ENCODE data around the gene SLC19A1.
A peak's percentile ranks its signal among the peaks of the same experiment; 100 is the strongest.

The SLC19A1 gene
- total RNA-seq: 12.9 to 55.2 (median 13.9) reads per million in 3 experiments

- peak; percentile 70 for DNase-seq
These were observed at the start of gene SLC19A1 for GRCh38 chr21:45542242-45542666. SLC19A1 (minus strand) TSS chr21:45542440; CDS start chr21:45537959, 4,481 bp downstream.

GRCh38 chr21:45591619-45592207 is 49.5 kb upstream of the SLC19A1 start:
- DNase-seq: no peak

- DNase-seq: peak; percentile 59
These were observed 48.7 kb upstream of the SLC19A1 start for GRCh38 chr21:45590726-45591618.

GRCh38 chr21:45590246-45590725 is 48.0 kb upstream of the SLC19A1 start:
- DNase-seq: peak; percentile 60

DNA sequence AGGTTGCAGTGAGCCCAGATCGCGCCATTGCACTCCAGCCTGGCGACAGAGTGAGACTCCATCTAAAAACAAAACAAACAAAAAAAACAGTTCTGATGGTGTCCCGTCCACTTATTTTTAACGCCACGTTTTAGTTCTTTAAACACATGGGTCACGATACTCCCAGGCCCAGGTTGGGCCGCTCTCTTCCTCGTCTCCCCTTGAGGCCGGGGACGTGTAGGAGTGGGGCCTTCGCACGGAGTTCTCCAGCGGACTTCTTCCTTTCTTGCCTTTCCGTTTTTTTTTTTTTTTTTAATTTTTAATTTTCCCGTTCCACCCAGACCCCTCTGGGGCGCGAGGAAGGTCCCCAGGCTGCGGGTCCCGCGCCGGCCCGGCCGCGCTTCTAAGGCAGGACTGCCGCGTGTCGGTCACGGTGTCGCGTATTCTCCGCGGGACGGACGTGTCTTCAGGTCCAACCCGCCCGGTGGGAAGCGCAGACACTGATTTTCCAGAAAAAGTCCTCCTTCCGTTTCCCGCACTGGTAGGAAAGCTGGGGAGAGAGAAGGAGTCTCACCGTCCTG is 47.5 kb upstream of the SLC19A1 start:
- no peak for DNase-seq

GRCh38 chr21:45588871-45589491 is 46.7 kb upstream of the SLC19A1 start:
- no peak for DNase-seq

DNA sequence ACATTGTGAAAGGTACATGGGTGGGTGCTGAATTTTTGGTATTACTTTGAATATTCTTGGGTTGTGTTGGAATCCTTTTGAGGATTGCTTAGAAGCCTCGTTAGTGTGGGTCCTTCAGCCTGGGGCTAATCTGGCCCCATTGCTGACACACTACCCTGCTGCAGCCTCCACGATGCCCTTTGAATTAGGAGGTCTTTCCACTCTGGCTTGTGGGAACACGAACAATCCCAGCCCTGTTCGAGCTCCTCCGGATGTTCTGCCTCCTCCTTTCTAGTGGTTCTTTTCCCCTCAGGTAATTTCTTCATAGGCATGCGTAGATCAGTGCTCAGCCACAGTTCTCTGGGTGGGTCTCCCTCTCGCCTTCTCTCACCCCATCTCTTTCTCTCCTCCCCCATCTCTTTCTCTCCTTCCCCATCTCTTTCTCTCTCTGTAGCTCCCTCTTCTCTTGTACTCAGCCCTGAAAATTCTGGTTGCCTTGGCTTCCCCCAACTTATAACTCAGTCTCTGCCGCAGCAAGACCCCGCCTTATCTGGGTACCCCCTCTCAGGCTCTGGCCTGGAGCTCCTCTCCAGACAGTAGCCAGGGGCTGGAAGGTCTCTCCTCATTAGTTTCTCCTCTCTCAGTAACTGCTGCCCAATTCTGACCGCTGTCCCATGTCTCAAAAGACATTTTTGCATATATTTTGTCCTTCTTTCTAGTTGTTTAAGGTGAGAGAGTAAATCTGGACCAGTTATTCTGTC is 46.0 kb upstream of the SLC19A1 start:
- DNase-seq: no peak

DNA sequence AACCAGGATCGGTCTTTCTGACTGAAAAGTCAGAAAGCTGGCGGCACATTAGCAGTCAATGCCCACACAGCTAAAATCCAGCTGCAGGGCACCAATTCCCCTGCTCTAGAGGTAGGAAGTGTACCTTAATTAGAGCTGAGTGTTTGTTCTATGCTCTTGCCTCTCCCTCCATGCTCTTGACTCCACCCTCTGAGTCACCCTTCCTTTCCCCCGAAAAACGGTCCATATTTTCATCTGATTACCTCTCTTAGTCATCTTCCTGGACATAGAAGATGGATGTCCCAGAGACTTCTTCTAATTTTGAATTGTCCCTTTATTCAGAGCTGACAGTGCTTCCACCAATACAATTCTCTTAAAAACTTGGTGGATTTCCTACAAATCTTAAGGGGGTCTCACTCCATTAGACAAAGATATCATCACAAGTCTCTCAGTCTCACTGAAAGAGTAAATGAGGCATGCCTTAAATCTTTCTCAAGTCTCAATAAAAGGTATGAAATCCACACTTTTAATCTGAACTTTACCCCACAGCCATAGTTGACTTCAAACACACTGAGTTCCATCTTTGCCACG is 44.1 kb upstream of the SLC19A1 start:
- no peak for DNase-seq

- DNase-seq: no peak
These were observed 42.5 kb upstream of the SLC19A1 start for GRCh38 chr21:45584786-45585185.

DNA sequence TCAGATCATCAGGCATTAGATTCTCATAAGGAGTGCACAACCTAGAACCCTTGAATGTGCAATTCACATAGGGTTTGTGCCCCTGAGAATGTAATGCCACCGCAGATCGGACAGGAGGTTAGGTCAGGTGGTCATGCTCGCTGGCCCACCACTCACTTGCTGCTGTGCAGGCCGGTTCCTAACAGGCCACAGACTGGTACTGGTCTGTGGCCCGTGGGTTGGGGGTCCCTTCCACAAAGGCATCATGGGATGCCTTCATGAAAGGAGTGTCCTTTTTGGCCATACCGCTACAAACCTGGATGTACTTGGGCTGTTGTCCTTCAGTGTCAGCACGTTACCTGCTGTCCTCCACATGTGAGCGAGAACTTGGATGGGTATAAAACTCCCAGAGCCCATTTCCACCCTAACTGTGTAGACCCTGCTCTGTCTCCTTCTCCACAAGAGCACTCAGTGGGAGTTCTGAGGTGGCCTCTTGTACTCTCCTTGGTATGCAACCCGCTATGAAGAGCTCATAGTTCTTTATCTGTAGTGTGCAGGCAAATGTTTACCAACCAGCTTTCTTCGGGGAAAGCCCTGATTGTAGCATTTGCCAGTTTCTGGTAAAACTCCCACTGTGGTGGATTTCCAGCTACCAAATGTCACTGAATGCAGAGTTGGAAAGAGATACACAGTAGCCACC is 41.7 kb upstream of the SLC19A1 start:
- DNase-seq: no peak

- no peak for DNase-seq
These were observed 39.9 kb upstream of the SLC19A1 start for GRCh38 chr21:45582128-45582527.

DNA sequence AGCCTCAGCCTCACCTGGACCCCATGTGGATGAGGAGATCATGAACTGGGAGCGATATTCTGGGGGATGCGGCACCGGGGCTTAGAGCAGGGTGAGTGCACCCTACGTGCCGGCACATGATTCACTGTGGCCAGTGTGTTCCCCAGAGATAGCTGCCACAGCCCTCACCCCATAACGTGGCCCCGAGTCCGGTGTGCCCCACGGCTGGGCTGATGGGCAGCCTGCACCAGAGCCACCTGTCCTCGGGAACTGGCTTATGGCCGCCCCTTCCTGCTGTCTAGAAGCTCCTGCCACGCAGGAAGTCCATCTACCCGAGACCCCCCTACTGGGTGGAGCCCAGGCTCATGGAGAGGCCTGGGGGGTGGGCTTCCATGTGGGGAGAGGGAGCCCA is 39.1 kb upstream of the SLC19A1 start:
- no peak for DNase-seq

DNA sequence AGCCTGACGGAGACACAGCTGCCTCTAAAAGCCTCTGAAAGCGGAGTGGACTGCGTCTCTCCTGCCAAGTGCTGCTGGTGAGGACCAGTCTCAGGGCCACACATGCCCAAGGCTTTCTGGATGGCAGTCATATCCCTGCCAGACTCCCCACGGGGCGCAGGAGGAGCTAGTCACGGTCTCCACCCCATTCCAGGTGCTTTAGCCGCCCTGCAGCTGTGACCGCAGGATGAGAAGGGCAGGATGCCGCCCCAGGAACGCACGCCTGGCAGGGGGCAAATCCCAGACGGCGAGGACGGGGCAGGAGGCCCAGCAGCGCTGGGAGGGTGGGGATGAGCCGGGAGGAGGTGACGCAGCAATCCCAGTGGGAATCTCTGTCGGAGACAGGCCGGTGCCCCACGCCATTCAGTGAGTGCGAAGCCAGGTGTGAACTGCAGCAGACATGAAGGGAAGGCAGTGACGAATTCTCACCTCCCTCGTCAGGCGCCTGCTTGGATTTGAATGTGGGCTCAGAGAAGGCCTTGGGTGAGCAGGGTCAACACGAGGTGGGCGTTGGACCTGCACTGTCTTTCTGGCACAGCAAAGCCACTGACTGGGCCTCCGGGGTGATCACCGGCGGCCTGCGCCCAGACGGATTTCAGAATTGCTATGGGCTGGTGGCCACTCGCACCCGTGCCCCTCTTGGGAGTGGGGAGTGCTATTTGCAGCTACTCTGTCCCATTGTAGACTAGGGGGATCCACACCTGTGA is 38.5 kb upstream of the SLC19A1 start:
- DNase-seq: no peak

DNA sequence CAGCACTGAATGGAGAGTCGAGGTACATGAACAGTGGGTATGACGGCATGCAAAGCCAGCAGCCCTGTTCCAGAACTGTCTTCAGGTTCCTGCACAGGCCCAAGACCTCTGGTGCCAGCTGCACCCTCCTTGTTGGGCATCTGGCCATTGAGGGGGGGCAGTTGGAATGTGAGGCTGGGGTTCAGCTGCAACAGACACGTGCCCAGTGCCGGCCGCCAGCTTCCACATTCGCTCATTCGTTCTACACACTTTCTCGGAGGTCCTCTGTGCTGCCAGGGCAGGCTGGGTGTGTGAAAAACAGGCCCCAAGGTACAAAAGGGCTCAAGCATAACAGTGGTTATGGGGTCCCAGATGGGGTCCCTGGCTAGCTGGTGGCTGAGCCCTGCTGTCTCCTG is 37.9 kb upstream of the SLC19A1 start:
- no peak for DNase-seq

GRCh38 chr21:45579383-45580180 is 37.3 kb upstream of the SLC19A1 start:
- no peak for DNase-seq

DNA sequence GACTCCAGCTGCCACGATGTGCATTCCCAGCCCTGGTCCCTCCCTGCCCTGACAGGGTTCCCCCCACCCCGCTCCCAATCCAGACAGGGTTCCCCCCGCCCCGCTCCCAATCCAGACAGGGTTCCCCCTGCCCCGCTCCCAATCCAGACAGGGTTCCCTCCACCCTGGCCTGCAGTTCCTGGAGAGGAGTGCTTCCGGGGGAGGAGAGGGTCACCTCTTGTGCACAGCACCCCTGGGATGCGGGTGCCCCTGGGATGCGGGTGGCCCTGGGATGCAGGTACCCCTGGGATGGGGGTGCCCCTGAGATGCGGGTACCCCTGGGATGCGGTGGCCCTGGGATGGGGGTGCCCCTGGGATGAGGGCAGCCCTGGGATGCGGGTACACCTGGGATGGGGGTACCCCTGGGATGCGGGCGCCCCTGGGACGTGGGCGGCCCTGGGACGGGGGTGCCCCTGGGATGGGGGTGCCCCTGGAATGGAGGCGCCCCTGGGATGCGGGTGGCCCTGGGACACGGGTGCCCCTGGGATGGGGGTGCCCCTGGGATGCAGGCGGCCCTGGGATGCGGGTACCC is 36.7 kb upstream of the SLC19A1 start:
- DNase-seq: no peak

DNA sequence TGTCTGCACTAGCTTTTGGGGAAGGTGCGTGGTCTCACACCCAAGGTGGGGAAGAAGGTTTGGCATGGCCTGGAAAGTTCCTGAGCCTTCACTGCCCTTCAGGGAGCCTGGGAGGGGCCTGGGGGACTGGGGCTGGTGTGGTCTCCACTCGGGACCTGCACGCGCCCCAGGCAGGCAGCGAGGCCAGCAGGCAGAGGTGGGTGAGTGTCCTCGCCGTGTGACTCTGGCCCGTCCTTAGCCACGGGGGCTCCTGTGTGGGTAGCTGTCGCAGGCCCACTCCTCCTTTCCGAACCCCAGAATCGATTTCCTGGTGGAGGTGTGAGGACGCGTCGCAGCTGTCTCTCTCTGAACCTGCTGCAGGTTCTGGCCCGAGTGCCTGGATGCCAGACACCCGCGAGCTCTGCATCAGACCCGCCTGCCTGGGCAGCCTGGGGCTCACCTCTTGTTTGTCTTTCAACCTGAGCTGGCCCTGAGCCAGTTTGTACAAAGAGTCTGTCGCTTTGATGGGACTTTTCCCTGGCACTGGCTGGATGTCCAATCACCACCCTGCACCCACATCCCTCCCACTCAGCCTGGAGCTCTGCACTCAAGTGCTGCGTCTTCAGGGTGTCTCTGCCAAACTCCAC is 36.0 kb upstream of the SLC19A1 start:
- DNase-seq: no peak

DNA sequence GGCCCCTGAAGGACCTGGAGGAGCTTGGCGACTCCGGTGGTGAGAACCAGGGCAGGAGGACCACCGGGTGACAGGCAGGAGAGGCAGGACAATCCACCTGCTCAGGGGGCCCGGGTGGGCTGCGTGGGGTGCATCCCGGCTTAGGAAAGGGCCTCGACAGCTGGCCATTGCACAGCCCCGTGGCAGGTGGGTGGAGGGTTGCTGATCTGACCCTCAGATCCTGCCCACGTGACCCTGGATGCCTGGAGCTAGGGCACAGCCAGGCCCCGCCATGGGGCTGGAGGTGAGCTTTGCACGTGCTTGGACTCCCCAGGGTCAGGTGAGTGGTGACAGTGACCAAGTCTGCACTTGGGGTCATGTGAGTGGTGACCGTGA is 35.5 kb upstream of the SLC19A1 start:
- no peak for DNase-seq

Measured in central memory CD4-positive, alpha-beta T cell (primary cell).